SW 1271 (cell line): ENCODE results near the gene CLEC1A.
"Not testable (repeated sequence)": the region's sequence is repeated elsewhere in the genome, so short reads cannot be mapped to it uniquely, and the experiment has no call there.

Source experiments
- DNase-seq, 2 experiments: peaks; one replicate each; lab custom pipeline; 2025; lab: John Stamatoyannopoulos, UW

The CLEC1A gene

GRCh38 chr12:10042167-10042566 lies 56.6 kb downstream of the CLEC1A start:
- no peak for DNase-seq

GRCh38 chr12:10033783-10034545 lies 64.8 kb downstream of the CLEC1A start:
- peak in 1 of 2 experiments; percentile 56 for DNase-seq

GRCh38 chr12:10031771-10032175 lies 67.0 kb downstream of the CLEC1A start:
- peak; percentile 89 to 94 for DNase-seq

- peak; percentile 26 to 72 for DNase-seq
These were observed 67.5 kb downstream of the CLEC1A start for GRCh38 chr12:10031321-10031720.

GRCh38 chr12:10030446-10030845 lies 68.3 kb downstream of the CLEC1A start, which contains the start of gene CLEC9A:
Gene CLEC9A (plus strand): TSS chr12:10030682. CDS start chr12:10052688, 22,006 bp downstream.
- no peak for DNase-seq

- peak in 1 of 2 experiments; percentile 34 for DNase-seq
These were observed 71.1 kb downstream of the CLEC1A start for GRCh38 chr12:10027721-10028120.

GRCh38 chr12:10027311-10027710 lies 71.5 kb downstream of the CLEC1A start:
- DNase-seq: peak in 1 of 2 experiments; percentile 25

GRCh38 chr12:10026666-10027065 lies 72.1 kb downstream of the CLEC1A start:
- not testable (repeated sequence) for DNase-seq

GRCh38 chr12:10025236-10025635 lies 73.5 kb downstream of the CLEC1A start:
- no peak for DNase-seq

- no peak for DNase-seq
These were observed 77.4 kb downstream of the CLEC1A start for GRCh38 chr12:10021342-10021741.
